Thoracic aorta (tissue), 2 donors: Measurements from ENCODE around the gene ZDHHC11. TPM values are rescaled to one million over a fixed set of nuclear protein-coding genes. Genes with fewer than 3 reads are reported as not detected.
"Not testable (repeated sequence)": the region's sequence is repeated elsewhere in the genome, so short reads cannot be mapped to it uniquely, and the experiment has no call there.

Source experiments
- ATAC-seq: fragments of 150-250 bp; one replicate; pipeline ENCODE4 v1.8.0; 2017; ENCODE audit warnings: low read depth; ENCODE audit not compliant: insufficient number of reproducible peaks, low FRiP score
- DNase-seq: peaks from one replicate; pipeline ENCODE4 v3.0.0-alpha.2; 2020; ENCODE audit warnings: low spot score
- H3K27ac ChIP-seq, 2 donors: fragments of 200-600 bp; sonication (generic); 1 replicate in 1 of 2; 2 replicates in 1 of 2; pipeline ENCODE4 v1.5.1; 2016; ENCODE audit warnings: mild to moderate bottlenecking in 2 of 2, moderate library complexity in 2 of 2
- H3K27me3 ChIP-seq: fragments of 200-600 bp; sonication (generic); replicated peaks from 2 replicates; pipeline ENCODE4 v1.6.0; 2016; ENCODE audit warnings: mild to moderate bottlenecking; ENCODE audit not compliant: insufficient read depth
- H3K36me3 ChIP-seq: fragments of 200-600 bp; sonication (generic); one replicate; pipeline ENCODE4 v1.5.1; 2016
- H3K4me1 ChIP-seq, 2 donors: fragments of 200-600 bp; sonication (generic); 1 replicate in 1 of 2; 2 replicates in 1 of 2; pipeline versions ENCODE4 v1.5.1 to v1.6.0; 2016; ENCODE audit warnings: low read depth in 2 of 2, mild to moderate bottlenecking in 1 of 2; ENCODE audit not compliant: control insufficient read depth in 1 of 2
- H3K4me3 ChIP-seq: fragments of 200-600 bp; sonication (generic); 2 replicates; pipeline ENCODE4 v1.5.1; 2016; ENCODE audit warnings: mild to moderate bottlenecking
- H3K9me3 ChIP-seq: fragments of 200-600 bp; sonication (generic); 2 replicates; pipeline ENCODE4 v1.5.1; 2016
- total RNA-seq, 2 donors: library from RNA; depleted of rRNA; stranded (reverse); fragments of >200 nt; gene quantifications; one replicate each; pipeline versions ENCODE4 v1.1.0 to v1.2.3, GENCODE V29; 2016
- TF ChIP-seq, protein P1 (sequence below): fragments of 200-600 bp; sonication (generic); IDR thresholded peaks from one replicate; pipeline ENCODE4 v1.5.1; 2019; ENCODE audit warnings: antibody characterized with exemption

Gene ZDHHC11
- total RNA-seq, 2 donors from 2014 or later, result 4.2 to 5.6 TPM

GRCh38 chr5:773517-774264, 77.1 kb downstream of the ZDHHC11 start:
- TF ChIP-seq, protein P1, sequence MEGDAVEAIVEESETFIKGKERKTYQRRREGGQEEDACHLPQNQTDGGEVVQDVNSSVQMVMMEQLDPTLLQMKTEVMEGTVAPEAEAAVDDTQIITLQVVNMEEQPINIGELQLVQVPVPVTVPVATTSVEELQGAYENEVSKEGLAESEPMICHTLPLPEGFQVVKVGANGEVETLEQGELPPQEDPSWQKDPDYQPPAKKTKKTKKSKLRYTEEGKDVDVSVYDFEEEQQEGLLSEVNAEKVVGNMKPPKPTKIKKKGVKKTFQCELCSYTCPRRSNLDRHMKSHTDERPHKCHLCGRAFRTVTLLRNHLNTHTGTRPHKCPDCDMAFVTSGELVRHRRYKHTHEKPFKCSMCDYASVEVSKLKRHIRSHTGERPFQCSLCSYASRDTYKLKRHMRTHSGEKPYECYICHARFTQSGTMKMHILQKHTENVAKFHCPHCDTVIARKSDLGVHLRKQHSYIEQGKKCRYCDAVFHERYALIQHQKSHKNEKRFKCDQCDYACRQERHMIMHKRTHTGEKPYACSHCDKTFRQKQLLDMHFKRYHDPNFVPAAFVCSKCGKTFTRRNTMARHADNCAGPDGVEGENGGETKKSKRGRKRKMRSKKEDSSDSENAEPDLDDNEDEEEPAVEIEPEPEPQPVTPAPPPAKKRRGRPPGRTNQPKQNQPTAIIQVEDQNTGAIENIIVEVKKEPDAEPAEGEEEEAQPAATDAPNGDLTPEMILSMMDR, result no peak
- Histone ChIP-seq H3K36me3 (no peaks in the 10 kb centered on the region), H3K4me3 (no peak overlapping the region), H3K27me3 (no peaks in the 10 kb centered on the region), H3K4me1 (no peaks in the 10 kb centered on the region), H3K27ac (no peak overlapping the region), H3K9me3 (no peaks in the 10 kb centered on the region)
- ATAC-seq (no peak), DNase-seq (no peak)

- H3K4me1 ChIP-seq, DNase-seq, H3K27ac ChIP-seq, H3K4me3 ChIP-seq, H3K27me3 ChIP-seq, H3K36me3 ChIP-seq, ATAC-seq, H3K9me3 ChIP-seq: not testable (repeated sequence)
Observed at GRCh38 chr5:772931-773330, 77.9 kb downstream of the ZDHHC11 start.

DNA sequence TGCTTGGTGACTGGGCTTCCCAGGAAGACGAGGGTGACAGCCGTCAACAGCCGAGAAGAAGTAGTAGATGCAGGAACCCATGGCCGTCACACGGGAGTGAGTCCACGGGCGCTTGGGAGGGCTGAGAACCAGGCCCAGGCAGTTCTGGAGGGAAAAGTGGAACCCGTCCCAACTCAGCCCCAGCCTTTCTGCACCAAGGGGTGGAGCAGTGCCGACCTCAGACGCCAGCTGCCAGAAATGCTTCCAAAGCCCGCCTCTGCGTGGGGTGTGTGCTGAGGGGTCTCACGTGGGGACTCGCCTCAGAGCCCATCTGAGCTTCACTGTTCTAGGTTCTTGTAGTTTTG, 78.3 kb downstream of the ZDHHC11 start:
- not testable (repeated sequence) for ATAC-seq, DNase-seq

DNA sequence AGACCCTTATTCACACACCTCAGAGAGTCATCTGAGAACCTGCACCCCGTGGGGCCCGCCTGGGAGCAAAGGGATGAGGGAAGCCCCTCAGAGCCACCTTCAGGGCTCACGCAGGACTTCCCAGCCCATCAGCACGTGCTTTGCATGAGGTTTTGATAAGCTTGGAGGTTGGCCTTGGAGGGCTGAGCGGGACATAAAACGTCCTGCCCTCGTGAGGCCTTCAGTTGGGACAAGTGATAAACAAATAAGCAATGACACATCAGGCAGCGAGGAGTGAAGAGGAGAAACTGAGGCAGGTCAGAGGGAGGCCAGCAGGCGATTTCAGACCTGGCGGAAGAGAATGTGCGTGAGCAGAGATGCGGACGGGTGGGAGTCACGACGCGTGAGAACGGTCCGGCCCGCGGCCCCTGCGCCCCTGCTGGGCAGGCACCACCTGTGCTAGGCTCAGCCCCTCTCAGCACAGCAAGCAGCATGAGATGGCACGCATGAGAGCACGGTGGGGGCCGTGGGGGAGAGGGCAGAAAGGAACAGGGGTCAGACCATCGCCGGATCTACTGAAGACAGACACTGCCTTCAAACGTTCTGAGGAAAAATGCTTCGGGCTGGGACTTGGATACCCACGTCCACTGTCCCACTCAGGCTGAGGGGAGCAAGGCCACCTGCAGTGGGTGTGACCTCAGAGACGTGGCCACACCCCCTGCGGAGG, 78.8 kb downstream of the ZDHHC11 start:
- not testable (repeated sequence) for DNase-seq, H3K4me3 ChIP-seq, H3K9me3 ChIP-seq, H3K4me1 ChIP-seq, H3K36me3 ChIP-seq, H3K27ac ChIP-seq, H3K27me3 ChIP-seq, ATAC-seq

More for the DNA sequence above, 78.3 kb downstream of the ZDHHC11 start:
- not testable (repeated sequence) for H3K27ac ChIP-seq, H3K36me3 ChIP-seq, H3K27me3 ChIP-seq, H3K4me1 ChIP-seq, H3K9me3 ChIP-seq, H3K4me3 ChIP-seq

DNA sequence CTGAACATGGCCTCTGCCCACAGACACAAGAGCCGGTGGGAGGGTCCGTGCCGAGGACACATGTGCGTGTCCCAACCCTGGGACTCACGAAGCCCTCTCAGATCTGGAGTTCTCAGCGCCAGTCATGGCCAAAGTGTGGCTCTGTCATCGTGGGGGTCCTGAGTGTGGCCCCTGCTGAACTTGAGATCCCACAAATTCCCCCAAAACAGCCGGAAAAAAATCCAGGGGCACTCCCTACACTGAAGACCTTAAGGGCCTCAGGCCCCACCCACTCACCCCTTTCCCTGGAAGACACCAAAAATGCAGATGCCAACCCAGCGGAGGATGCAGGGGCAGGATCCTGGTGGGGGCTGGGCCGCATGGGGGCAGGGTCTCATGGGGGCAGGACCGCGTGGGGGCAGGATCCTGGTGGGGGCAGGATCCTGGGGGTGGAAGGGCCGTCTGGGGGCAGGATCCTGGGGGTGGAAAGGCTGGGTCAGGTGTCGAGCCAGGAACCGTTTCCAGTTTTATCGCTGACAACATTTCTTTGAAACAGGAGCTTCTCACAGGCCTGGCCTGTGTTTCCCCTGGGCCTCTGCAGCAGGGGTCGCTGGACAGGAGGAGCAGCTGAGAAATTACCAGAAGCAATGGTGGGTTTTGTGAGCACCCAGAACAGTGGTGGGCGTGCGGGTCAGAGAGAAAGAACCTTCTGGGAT, 79.6 kb downstream of the ZDHHC11 start:
- not testable (repeated sequence) for H3K27me3 ChIP-seq, H3K36me3 ChIP-seq, H3K4me1 ChIP-seq, ATAC-seq, DNase-seq, H3K27ac ChIP-seq, H3K9me3 ChIP-seq, H3K4me3 ChIP-seq

DNA sequence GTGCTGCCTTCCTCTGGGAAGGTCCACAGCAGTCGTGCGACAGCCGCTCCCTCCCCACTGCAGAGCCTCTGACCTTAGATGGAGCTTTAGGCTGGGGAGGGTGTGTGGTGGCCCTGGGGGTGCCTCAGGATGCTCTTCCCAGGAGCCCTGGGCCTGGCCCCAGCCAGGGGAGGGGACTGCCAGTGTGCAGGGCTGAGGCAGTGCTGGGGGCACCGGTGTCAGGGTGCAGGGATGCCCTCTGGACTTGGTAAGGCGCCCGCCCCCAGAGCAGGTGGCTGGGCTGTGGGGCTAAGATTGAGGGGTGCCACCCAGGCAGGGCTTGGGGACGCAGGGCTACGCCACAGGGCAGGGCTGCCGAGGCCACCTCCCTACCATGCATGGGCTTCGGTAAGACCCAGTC, 80.2 kb downstream of the ZDHHC11 start:
- not testable (repeated sequence) for H3K27ac ChIP-seq, H3K9me3 ChIP-seq, ATAC-seq, DNase-seq, H3K36me3 ChIP-seq, H3K4me1 ChIP-seq, H3K4me3 ChIP-seq, H3K27me3 ChIP-seq

DNA sequence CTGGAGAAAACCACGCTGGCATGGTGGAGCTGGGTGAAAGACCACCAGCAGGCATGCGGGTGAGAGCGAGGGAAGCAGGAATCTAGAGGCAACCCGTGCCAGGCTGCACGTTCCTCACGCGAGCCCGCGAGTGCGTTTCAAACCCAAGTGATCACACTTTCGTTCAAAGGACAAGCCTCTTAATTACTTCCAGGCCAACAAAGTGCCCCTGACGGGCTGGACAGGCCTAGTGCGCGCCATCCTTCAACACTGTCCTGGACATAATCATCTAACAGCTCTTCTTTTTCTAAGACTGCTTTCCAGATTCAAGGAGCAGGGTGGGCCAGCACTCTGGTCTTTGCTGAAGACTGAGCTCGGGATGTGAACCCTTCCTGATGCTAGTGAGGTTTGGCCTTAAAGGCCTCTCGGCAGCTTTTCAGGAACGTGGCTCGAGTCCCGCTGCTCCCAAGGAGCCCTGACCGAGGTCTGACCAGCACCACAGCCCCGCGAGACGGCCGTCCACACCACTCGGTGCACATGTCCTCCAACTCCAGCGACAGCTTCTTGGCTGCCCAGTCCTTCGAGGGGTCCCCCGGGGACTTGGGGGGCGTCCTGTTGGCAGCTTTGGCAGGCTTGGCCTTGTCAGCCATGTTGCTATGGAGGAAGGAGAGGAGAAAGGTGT, 81.2 kb downstream of the ZDHHC11 start:
- DNase-seq, H3K27ac ChIP-seq, ATAC-seq, H3K4me1 ChIP-seq, H3K36me3 ChIP-seq, H3K9me3 ChIP-seq, H3K4me3 ChIP-seq, H3K27me3 ChIP-seq: not testable (repeated sequence)
